Common myeloid progenitor, CD34-positive (primary cell): Measurements from ENCODE around the gene CSAG2.

ENCODE experiments used
- CTCF ChIA-PET: fragments of 350-600 bp; sonication (Branson Sonifier 250); formaldehyde crosslinking; loops from one replicate; lab custom pipeline; 2021; ENCODE audit warnings: antibody characterized with exemption; lab: Charles Lee
- POLR2A ChIA-PET: fragments of 350-600 bp; sonication (Branson Sonifier 250); formaldehyde crosslinking; loops from one replicate; lab custom pipeline; 2021; ENCODE audit warnings: antibody characterized with exemption; lab: Charles Lee
- DNase-seq, 3 donors: peaks; one replicate each; pipeline versions ENCODE4 v3.0.0 to v3.0.0-alpha.2; 2013
- H3K27ac ChIP-seq, 2 experiments: 1 replicate in 1 of 2; 2 replicates in 1 of 2; pipeline ENCODE4 v1.7.0; 2013; ENCODE audit warnings: inconsistent platforms in 2 of 2, low read length in 2 of 2, mild to moderate bottlenecking in 2 of 2, low read depth in 1 of 2, moderate library complexity in 1 of 2; ENCODE audit not compliant: severe bottlenecking in 2 of 2, insufficient read depth in 1 of 2, poor library complexity in 1 of 2
- H3K27me3 ChIP-seq, 5 experiments: replicated peaks in 2 of 5; 1 replicate in 3 of 5; 2 replicates in 2 of 5; pipeline versions ENCODE4 v1.6.1 to v1.7.0; 2013; ENCODE audit warnings: low read length in 4 of 5, mild to moderate bottlenecking in 2 of 5, moderate library complexity in 2 of 5, inconsistent platforms in 1 of 5; ENCODE audit not compliant: insufficient read depth in 5 of 5, control insufficient read depth in 4 of 5
- H3K36me3 ChIP-seq, 4 experiments: 1 replicate in 2 of 4; 2 replicates in 2 of 4; pipeline versions ENCODE4 v1.6.1 to v1.7.0; 2013; ENCODE audit warnings: low read length in 3 of 4, control low read depth in 1 of 4, mild to moderate bottlenecking in 1 of 4; ENCODE audit not compliant: control insufficient read depth in 4 of 4, insufficient read depth in 4 of 4
- H3K4me1 ChIP-seq, 4 experiments: 1 replicate in 3 of 4; 2 replicates in 1 of 4; pipeline versions ENCODE4 v1.6.1 to v1.7.1; 2013; ENCODE audit warnings: low read length in 3 of 4, mild to moderate bottlenecking in 3 of 4, control low read depth in 1 of 4, inconsistent platforms in 1 of 4, moderate library complexity in 1 of 4; ENCODE audit not compliant: control insufficient read depth in 4 of 4, insufficient read depth in 4 of 4; ENCODE audit errors: control extremely low read depth in 1 of 4
- H3K4me3 ChIP-seq, 7 experiments: 1 replicate in 4 of 7; 2 replicates in 3 of 7; pipeline versions ENCODE4 v1.5.1 to v1.7.0; 2013; ENCODE audit warnings: mild to moderate bottlenecking in 7 of 7, low read length in 6 of 7, moderate library complexity in 6 of 7, inconsistent platforms in 2 of 7, low read depth in 2 of 7, control low read depth in 1 of 7; ENCODE audit not compliant: insufficient read depth in 4 of 7, control insufficient read depth in 1 of 7; ENCODE audit errors: extremely low read depth in 1 of 7
- H3K9me3 ChIP-seq, 5 experiments: 1 replicate in 4 of 5; 2 replicates in 1 of 5; pipeline versions ENCODE4 v1.6.1 to v1.7.1; 2013; ENCODE audit warnings: low read length in 4 of 5, mild to moderate bottlenecking in 2 of 5, inconsistent platforms in 1 of 5, low read depth in 1 of 5, moderate library complexity in 1 of 5; ENCODE audit not compliant: control insufficient read depth in 4 of 5, insufficient read depth in 2 of 5; ENCODE audit errors: control extremely low read depth in 1 of 5
- WGBS: methylation state at CpG from one replicate; pipeline ENCODE4 v1.1.5; 2013; ENCODE audit not compliant: insufficient coverage; 5-methylcytosine and 5-hydroxymethylcytosine counted together

CSAG2 gene

DNA sequence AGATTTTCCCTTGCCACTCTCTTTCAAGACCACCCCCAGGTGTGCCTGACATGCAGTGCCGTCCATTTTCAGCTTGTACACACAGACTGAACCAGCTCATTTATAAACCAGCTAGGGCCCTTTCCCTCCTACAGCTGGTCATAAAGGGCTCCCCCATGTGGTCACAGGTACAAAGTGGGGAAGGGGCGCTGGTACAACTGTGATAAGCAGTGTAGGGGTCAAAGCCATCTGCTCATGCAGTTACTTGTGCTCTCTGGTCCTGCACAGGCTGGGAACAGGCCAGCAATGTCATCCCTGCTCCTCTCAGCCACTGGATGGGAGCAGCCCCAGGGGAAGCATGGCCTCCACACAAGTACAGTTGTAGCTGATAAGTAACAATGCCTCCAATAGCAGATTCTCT is 50.8 kb downstream of the CSAG2 start:
- Histone ChIP-seq H3K36me3 (no peaks in the 10 kb centered on the region), H3K4me1 (no peaks in the 10 kb centered on the region), H3K9me3 (no peaks in the 10 kb centered on the region), H3K27ac (no peak overlapping the region), H3K4me3 (no peak overlapping the region), H3K27me3 (peaks cover 0 to 7% (median 0%) of the 10 kb centered on the region in 5 experiments)
- WGBS, result no CpG with 5 or more reads among the region's 2 CpGs
- no peak for DNase-seq
- ChIA-PET POLR2A (no interaction called here), CTCF (interaction anchor here (1.2 kb wide), 1 partner anchor 12 kb away, joined by 3 read pairs; no protein-coding TSS in a partner anchor)
